ENCODE results near the gene CTTN.

DNA sequence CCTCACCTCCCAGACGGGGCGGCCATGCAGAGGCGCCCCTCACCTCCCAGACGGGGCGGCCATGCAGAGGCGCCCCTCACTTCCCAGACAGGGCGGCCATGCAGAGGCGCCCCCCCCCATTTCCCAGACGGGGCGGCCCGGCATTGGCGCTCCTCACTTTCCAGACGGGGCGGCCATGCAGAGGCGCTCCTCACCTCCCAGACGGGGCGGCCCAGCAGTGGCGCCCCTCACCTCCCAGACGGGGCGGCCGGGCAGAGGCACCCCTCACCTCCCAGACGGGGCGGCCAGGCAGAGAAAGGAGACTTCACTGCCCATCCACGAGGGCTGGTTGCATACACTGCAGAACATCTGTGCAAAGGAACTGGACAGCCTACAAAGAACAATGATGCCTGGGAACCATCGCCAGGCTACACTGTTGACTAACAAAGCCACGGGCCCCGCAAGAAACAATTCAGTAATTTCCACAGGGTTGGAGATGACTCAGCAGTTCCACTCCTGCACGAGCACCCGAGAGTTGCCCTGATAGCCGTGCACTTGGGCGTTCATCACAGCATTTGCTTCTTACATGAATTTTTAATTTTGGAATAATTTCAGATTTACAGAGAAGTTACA is 58.7 kb downstream of the CTTN start:
- TF ChIP-seq POLR2A (IDR thresholded peaks at IDR 0.05) (no peak), EP300 (IDR thresholded peaks at IDR 0.05) (no peak)
- TF ChIP-seq, protein P1, sequence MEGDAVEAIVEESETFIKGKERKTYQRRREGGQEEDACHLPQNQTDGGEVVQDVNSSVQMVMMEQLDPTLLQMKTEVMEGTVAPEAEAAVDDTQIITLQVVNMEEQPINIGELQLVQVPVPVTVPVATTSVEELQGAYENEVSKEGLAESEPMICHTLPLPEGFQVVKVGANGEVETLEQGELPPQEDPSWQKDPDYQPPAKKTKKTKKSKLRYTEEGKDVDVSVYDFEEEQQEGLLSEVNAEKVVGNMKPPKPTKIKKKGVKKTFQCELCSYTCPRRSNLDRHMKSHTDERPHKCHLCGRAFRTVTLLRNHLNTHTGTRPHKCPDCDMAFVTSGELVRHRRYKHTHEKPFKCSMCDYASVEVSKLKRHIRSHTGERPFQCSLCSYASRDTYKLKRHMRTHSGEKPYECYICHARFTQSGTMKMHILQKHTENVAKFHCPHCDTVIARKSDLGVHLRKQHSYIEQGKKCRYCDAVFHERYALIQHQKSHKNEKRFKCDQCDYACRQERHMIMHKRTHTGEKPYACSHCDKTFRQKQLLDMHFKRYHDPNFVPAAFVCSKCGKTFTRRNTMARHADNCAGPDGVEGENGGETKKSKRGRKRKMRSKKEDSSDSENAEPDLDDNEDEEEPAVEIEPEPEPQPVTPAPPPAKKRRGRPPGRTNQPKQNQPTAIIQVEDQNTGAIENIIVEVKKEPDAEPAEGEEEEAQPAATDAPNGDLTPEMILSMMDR (IDR thresholded peaks at IDR 0.05) = no peak

Measured in suprapubic skin (tissue), 3 donors.